PC-3 (cell line): ENCODE measurements around the gene MBOAT1. TPM values are rescaled to one million over a fixed set of nuclear protein-coding genes. Genes with fewer than 3 reads are reported as not detected.

Experiments
- ATAC-seq: fragments of 200-7000 bp; cut with Tn5 transposase; 2 replicates; pipeline ENCODE4 v1.9.1; 2020; ENCODE audit warnings: mild to moderate bottlenecking, moderate library complexity
- BruUV-seq: library from RNA; stranded (reverse); fragments of 400-500 nt; replicated peaks from 2 replicates; lab custom pipeline; 2021; lab: Mats Ljungman, UMichigan
- CTCF ChIA-PET: fragments of 300-600 bp; sonication (Branson Sonifier 250); formaldehyde crosslinking; loops from one replicate; lab custom pipeline; 2022; ENCODE audit warnings: antibody characterized with exemption; lab: Charles Lee
- POLR2A ChIA-PET: fragments of 300-600 bp; sonication (Branson Sonifier 250); formaldehyde crosslinking; loops from one replicate; lab custom pipeline; 2022; ENCODE audit warnings: antibody characterized with exemption; ENCODE audit not compliant: unreplicated experiment; lab: Charles Lee
- DNase-seq: peaks from one replicate; pipeline ENCODE4 v3.0.0-alpha.2; 2015
- H2AFZ ChIP-seq: fragments of 300-600 bp; sonication (generic); 2 replicates; pipeline ENCODE4 v1.6.0; 2016; ENCODE audit warnings: antibody characterized with exemption, low read length
- H3F3A ChIP-seq: fragments of 300-600 bp; sonication (generic); one replicate; pipeline ENCODE4 v1.6.0; 2017; ENCODE audit warnings: antibody characterized with exemption, low read length, control low read depth, mild to moderate bottlenecking; ENCODE audit not compliant: unreplicated experiment
- H3K27ac ChIP-seq: fragments of 300-600 bp; sonication (generic); 2 replicates; pipeline ENCODE4 v1.5.1; 2016; ENCODE audit warnings: mild to moderate bottlenecking, low read length
- H3K27me3 ChIP-seq: fragments of 300-600 bp; sonication (generic); 2 replicates; pipeline ENCODE4 v1.6.1; 2016; ENCODE audit warnings: low read length, mixed read lengths
- H3K36me3 ChIP-seq: fragments of 300-600 bp; sonication (generic); 2 replicates; pipeline ENCODE4 v1.6.1; 2016; ENCODE audit warnings: low read depth, mixed run types, low read length, mixed read lengths
- H3K4me1 ChIP-seq: fragments of 300-600 bp; sonication (generic); 2 replicates; pipeline ENCODE4 v1.5.1; 2016; ENCODE audit warnings: low read length; ENCODE audit not compliant: insufficient read depth
- H3K4me2 ChIP-seq: fragments of 300-600 bp; sonication (generic); 2 replicates; pipeline ENCODE4 v1.6.0; 2016; ENCODE audit warnings: low read length
- H3K4me3 ChIP-seq: fragments of 300-600 bp; sonication (generic); 2 replicates; pipeline ENCODE4 v1.5.1; 2016; ENCODE audit warnings: mild to moderate bottlenecking, low read length, mixed read lengths
- H3K79me2 ChIP-seq: fragments of 300-600 bp; sonication (generic); 2 replicates; pipeline ENCODE4 v1.6.1; 2017; ENCODE audit warnings: low read length, mixed read lengths
- H3K9ac ChIP-seq: fragments of 300-600 bp; sonication (generic); 2 replicates; pipeline ENCODE4 v1.6.0; 2016; ENCODE audit warnings: mild to moderate bottlenecking, low read length
- H3K9me2 ChIP-seq: fragments of 300-600 bp; sonication (generic); replicated peaks from 2 replicates; pipeline ENCODE4 v1.6.1; 2016; ENCODE audit warnings: mixed run types, low read length, mixed read lengths
- H3K9me3 ChIP-seq: fragments of 300-600 bp; sonication (generic); 2 replicates; pipeline ENCODE4 v1.6.1; 2016; ENCODE audit warnings: low read length, mixed read lengths
- H4K20me1 ChIP-seq: fragments of 300-600 bp; sonication (generic); 2 replicates; pipeline ENCODE4 v1.6.1; 2016; ENCODE audit warnings: low read length, mixed read lengths
- EZH2 ChIP-seq: fragments of 300-600 bp; sonication (generic); IDR thresholded peaks from one replicate; pipeline ENCODE4 v1.6.1; 2017; ENCODE audit warnings: antibody characterized with exemption, mild to moderate bottlenecking, low read length; ENCODE audit not compliant: unreplicated experiment
- EZH2phosphoT487 ChIP-seq: fragments of 300-600 bp; sonication (generic); IDR thresholded peaks from 2 replicates; pipeline ENCODE4 v1.6.1; 2018; ENCODE audit warnings: mild to moderate bottlenecking, antibody characterized with exemption, low read length, borderline replicate concordance
- intact Hi-C: fragments of 100-400 bp; cut with micrococcal nuclease; formaldehyde crosslinking; loops from 2 replicates; pipeline ENCODE4 v1.9.0; 2023
- total RNA-seq: library from RNA; depleted of rRNA; stranded (reverse); fragments of >200 nt; gene quantifications from 2 replicates; pipeline ENCODE4 v1.2.3, GENCODE V29; 2014
- TF ChIP-seq, protein P1 (sequence below): fragments of 300-600 bp; sonication (generic); conservative IDR thresholded peaks from 2 replicates; pipeline ENCODE4 v1.5.1; 2017; ENCODE audit warnings: antibody characterized with exemption, low read depth, mild to moderate bottlenecking, low read length

MBOAT1 gene
- total RNA-seq, 1 experiment from 2014 or later = 8.4 TPM

DNA sequence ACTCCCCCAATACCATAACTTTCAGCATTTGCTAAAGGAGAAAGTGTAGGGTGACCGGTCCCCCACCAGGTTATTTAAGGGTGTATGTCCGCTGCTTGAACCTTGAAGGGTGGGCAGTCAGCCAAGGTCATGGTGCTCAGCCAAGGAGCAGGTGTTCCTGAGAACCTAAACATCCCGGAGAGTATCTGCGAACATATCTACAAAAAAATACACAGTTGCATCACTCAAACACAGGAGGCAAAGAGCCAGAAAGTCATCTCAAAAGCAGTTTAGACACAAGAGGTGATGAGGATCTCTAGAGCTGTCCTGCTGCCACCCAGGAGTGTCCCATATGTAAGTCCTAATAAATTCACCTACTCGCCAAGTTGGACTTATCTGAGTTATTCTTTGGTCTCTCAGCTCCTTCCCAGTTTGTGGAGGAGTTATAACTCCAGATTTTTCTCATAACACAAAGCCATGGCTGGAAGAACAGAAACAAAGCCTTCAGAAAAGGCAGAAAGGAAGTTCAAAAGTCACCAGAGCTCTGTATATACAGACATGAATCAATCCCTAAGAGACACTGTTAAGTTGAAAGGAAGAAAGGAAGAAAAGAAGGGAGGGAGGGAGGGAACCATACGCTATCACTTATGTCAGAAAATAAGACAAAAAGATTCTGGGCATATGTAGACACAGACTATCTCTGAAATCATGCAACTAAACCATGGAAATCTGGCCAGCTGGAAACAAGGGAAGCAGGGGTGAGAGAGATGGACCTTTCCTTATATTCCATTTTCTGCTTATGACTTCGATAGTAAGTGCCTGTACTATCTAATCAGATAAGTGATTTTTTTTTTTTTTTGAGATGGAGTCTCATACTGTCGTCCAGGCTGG is 11.3 kb downstream of the MBOAT1 start:
- Histone ChIP-seq H3K9me2 (no peaks in the 10 kb centered on the region), H3F3A (peaks cover 8% of the 10 kb centered on the region), H3K36me3 (no peaks in the 10 kb centered on the region), H3K4me2 (no peak overlapping the region), H3K27me3 (no peaks in the 10 kb centered on the region), H3K4me3 (no peak overlapping the region), H3K79me2 (peaks cover 59% of the 10 kb centered on the region), H3K9ac (no peak overlapping the region), H3K9me3 (no peaks in the 10 kb centered on the region), H3K27ac (peak overlapping the region; percentile 44), H3K4me1 (peaks cover 28% of the 10 kb centered on the region), H2AFZ (no peak overlapping the region), H4K20me1 (no peaks in the 10 kb centered on the region)
- DNase-seq (no peak), ATAC-seq (no peak)
- ChIA-PET POLR2A (interaction anchor here (0.6 kb wide), 1 partner anchor 396 kb away, joined by 4 read pairs; no protein-coding TSS in a partner anchor), CTCF (no interaction called here)
- BruUV-seq = no TSS peak
- TF ChIP-seq EZH2 (no peak), EZH2phosphoT487 (no peak)
- TF ChIP-seq, protein P1, sequence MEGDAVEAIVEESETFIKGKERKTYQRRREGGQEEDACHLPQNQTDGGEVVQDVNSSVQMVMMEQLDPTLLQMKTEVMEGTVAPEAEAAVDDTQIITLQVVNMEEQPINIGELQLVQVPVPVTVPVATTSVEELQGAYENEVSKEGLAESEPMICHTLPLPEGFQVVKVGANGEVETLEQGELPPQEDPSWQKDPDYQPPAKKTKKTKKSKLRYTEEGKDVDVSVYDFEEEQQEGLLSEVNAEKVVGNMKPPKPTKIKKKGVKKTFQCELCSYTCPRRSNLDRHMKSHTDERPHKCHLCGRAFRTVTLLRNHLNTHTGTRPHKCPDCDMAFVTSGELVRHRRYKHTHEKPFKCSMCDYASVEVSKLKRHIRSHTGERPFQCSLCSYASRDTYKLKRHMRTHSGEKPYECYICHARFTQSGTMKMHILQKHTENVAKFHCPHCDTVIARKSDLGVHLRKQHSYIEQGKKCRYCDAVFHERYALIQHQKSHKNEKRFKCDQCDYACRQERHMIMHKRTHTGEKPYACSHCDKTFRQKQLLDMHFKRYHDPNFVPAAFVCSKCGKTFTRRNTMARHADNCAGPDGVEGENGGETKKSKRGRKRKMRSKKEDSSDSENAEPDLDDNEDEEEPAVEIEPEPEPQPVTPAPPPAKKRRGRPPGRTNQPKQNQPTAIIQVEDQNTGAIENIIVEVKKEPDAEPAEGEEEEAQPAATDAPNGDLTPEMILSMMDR = no peak
- intact Hi-C loops = no loop called here

DNA sequence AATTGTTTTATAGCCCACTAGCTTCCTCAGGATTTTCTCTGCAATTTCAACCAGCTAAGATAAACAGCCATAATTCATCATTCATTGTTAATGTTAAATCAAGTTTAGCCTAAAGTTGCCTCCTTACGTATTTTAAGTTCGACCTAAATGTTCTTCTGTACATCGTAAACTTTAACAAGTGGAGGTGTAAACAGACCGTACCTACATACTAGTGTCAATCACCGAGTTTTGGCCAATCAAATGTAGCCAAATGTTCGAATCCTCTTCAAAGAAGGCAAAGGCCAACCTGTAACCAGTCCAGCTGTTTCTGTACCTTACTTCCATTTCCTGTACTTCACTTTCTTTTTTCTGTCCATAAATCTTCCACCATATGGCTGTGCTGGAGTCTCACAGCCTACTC is 13.5 kb downstream of the MBOAT1 start:
- ChIA-PET CTCF (no interaction called here), POLR2A (no interaction called here)
- H3K4me3 ChIP-seq = no peak overlapping the region
- peaks cover 5% of the 10 kb centered on the region for H3F3A ChIP-seq
- no peak overlapping the region for H3K9ac ChIP-seq
- DNase-seq (no peak), ATAC-seq (no peak)
- H3K9me3 ChIP-seq = no peaks in the 10 kb centered on the region
- no TSS peak for BruUV-seq
- H3K27ac ChIP-seq = no peak overlapping the region
- H3K4me1 ChIP-seq = peaks cover 24% of the 10 kb centered on the region
- no peaks in the 10 kb centered on the region for H3K9me2 ChIP-seq
- intact Hi-C loops = no loop called here
- H3K79me2 ChIP-seq = peaks cover 39% of the 10 kb centered on the region
- no peak overlapping the region for H2AFZ ChIP-seq
- H3K27me3 ChIP-seq = no peaks in the 10 kb centered on the region
- no peaks in the 10 kb centered on the region for H3K36me3 ChIP-seq
- no peaks in the 10 kb centered on the region for H4K20me1 ChIP-seq
- no peak for TF ChIP-seq EZH2
- TF ChIP-seq EZH2phosphoT487 = no peak
- TF ChIP-seq, protein P1 = no peak
- no peak overlapping the region for H3K4me2 ChIP-seq

DNA sequence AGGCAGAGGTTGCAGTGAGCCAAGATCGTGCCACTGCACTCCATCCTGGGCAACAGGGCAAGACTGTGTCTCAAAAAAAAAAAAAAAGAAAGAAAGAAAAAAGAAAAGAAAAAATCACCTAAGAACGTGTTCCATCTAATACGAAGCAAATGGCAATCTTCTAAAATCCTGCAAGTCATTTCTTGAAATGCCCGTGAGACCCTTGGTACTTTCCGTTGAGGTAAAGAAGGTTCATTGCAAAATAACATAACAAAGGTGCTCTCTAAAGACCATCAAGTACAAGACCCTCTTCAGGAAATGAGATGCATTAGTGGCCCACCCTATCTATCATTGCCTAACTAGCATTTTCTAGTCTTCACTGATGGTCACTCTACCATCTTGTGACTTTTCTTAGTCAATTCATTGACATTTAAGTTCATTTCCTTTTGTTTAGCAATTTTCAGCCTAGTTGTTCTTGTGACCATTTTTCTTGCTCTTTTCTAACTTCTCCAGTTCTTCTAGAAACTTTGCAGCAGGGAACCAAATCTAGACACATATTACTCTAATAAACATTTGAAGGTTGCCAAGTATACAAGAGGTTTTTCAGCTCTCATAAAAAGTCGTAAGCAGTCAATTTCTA is 14.0 kb downstream of the MBOAT1 start:
- Histone ChIP-seq H3K27ac (no peak overlapping the region), H3K9ac (no peak overlapping the region), H2AFZ (no peak overlapping the region), H3K4me3 (no peak overlapping the region), H3K4me1 (peaks cover 19% of the 10 kb centered on the region), H3K4me2 (no peak overlapping the region), H3K36me3 (no peaks in the 10 kb centered on the region), H3K27me3 (no peaks in the 10 kb centered on the region), H3K9me3 (no peaks in the 10 kb centered on the region), H3K79me2 (peaks cover 34% of the 10 kb centered on the region), H3F3A (peaks cover 4% of the 10 kb centered on the region), H3K9me2 (no peaks in the 10 kb centered on the region), H4K20me1 (no peaks in the 10 kb centered on the region)
- ATAC-seq (no peak), DNase-seq (no peak)
- intact Hi-C loops = no loop called here
- ChIA-PET CTCF (no interaction called here), POLR2A (no interaction called here)
- TF ChIP-seq, protein P1 = no peak
- TF ChIP-seq EZH2 = no peak
- no TSS peak for BruUV-seq
